Calu3 (cell line): Measurements from ENCODE around the gene DNAH9. TPM values are rescaled to one million over a fixed set of nuclear protein-coding genes. Genes with fewer than 3 reads are reported as not detected.

Source experiments
- BruUV-seq: library from RNA; stranded (reverse); fragments of 400-500 nt; replicated peaks from 2 replicates; lab custom pipeline; 2021; lab: Mats Ljungman, UMichigan
- CTCF ChIA-PET: fragments of 300-600 bp; sonication (Branson Sonifier 250); formaldehyde crosslinking; loops from one replicate; lab custom pipeline; 2022; ENCODE audit warnings: antibody characterized with exemption; lab: Charles Lee
- DNase-seq: peaks from one replicate; pipeline ENCODE4 v3.0.0; 2022
- H3K27ac Mint-ChIP-seq: one replicate; pipeline ENCODE4 v1.8.0; 2022; ENCODE audit warnings: mixed read lengths; ENCODE audit not compliant: unreplicated experiment
- H3K27me3 Mint-ChIP-seq: one replicate; pipeline ENCODE4 v1.8.0; 2022; ENCODE audit warnings: mixed read lengths; ENCODE audit not compliant: unreplicated experiment
- H3K36me3 Mint-ChIP-seq: one replicate; pipeline ENCODE4 v1.8.0; 2022; ENCODE audit warnings: mild to moderate bottlenecking, moderate library complexity, mixed read lengths; ENCODE audit not compliant: insufficient read depth, unreplicated experiment
- H3K4me1 Mint-ChIP-seq: one replicate; pipeline ENCODE4 v1.8.0; 2022; ENCODE audit warnings: mild to moderate bottlenecking, low read depth, mixed read lengths; ENCODE audit not compliant: unreplicated experiment
- H3K4me3 Mint-ChIP-seq: one replicate; pipeline ENCODE4 v1.8.0; 2022; ENCODE audit warnings: mild to moderate bottlenecking, low read depth, moderate library complexity, mixed read lengths; ENCODE audit not compliant: unreplicated experiment
- H3K9me3 Mint-ChIP-seq: one replicate; pipeline ENCODE4 v1.8.0; 2022; ENCODE audit warnings: low read depth, mixed read lengths; ENCODE audit not compliant: unreplicated experiment
- CTCF ChIP-seq: fragments of 200-600 bp; IDR thresholded peaks from one replicate; pipeline ENCODE4 v1.8.0; 2022; ENCODE audit warnings: antibody characterized with exemption; ENCODE audit not compliant: unreplicated experiment
- intact Hi-C: fragments of 100-400 bp; cut with micrococcal nuclease; formaldehyde crosslinking; loops from one replicate; pipeline ENCODE4 v1.10.0; 2022; ENCODE audit not compliant: unreplicated experiment
- total RNA-seq: library from RNA; stranded (reverse); gene quantifications from 2 replicates; pipeline ENCODE4 v1.2.3, GENCODE V29; 2022

DNAH9 gene
- total RNA-seq, 1 experiment from 2014 or later, result 0.19 TPM

- intact Hi-C loops, result loop anchor here (5.0 kb wide), 1 partner anchor 34 kb away; no protein-coding TSS in a partner anchor
- Mint-ChIP-seq H3K9me3 (no peaks in the 10 kb centered on the region), H3K27me3 (no peaks in the 10 kb centered on the region), H3K36me3 (no peaks in the 10 kb centered on the region), H3K4me1 (no peaks in the 10 kb centered on the region), H3K27ac (no peak overlapping the region), H3K4me3 (no peak overlapping the region)
- DNase-seq, result peak; percentile 23
- no TSS peak for BruUV-seq
- CTCF ChIA-PET, result interaction anchor here (1.2 kb wide), 1 partner anchor 10 kb away, joined by 3 read pairs; no protein-coding TSS in a partner anchor
- no peak for TF ChIP-seq CTCF
Measured at GRCh38 chr17:11608396-11608795, 10.1 kb downstream of the DNAH9 start.

GRCh38 chr17:11610999-11611566 is 12.8 kb downstream of the DNAH9 start:
- CTCF ChIA-PET, result no interaction called here
- no peak for TF ChIP-seq CTCF
- Mint-ChIP-seq H3K9me3 (no peaks in the 10 kb centered on the region), H3K27me3 (no peaks in the 10 kb centered on the region), H3K27ac (no peak overlapping the region), H3K4me1 (no peaks in the 10 kb centered on the region), H3K36me3 (no peaks in the 10 kb centered on the region), H3K4me3 (no peak overlapping the region)
- BruUV-seq, result no TSS peak
- intact Hi-C loops, result no loop called here
- DNase-seq, result no peak

GRCh38 chr17:11612956-11613355 is 14.7 kb downstream of the DNAH9 start:
- no peak overlapping the region for H3K27ac Mint-ChIP-seq
- H3K9me3 Mint-ChIP-seq, result no peaks in the 10 kb centered on the region
- no peak for TF ChIP-seq CTCF
- H3K4me3 Mint-ChIP-seq, result no peak overlapping the region
- no peak for DNase-seq
- BruUV-seq, result no TSS peak
- H3K27me3 Mint-ChIP-seq, result no peaks in the 10 kb centered on the region
- H3K4me1 Mint-ChIP-seq, result no peaks in the 10 kb centered on the region
- intact Hi-C loops, result no loop called here
- H3K36me3 Mint-ChIP-seq, result no peaks in the 10 kb centered on the region
- CTCF ChIA-PET, result no interaction called here

- H3K36me3 Mint-ChIP-seq, result no peaks in the 10 kb centered on the region
- DNase-seq, result peak; percentile 79
- peak overlapping the region; percentile 27 for H3K27ac Mint-ChIP-seq
- no TSS peak for BruUV-seq
- no peak overlapping the region for H3K4me3 Mint-ChIP-seq
- H3K9me3 Mint-ChIP-seq, result no peaks in the 10 kb centered on the region
- H3K4me1 Mint-ChIP-seq, result no peaks in the 10 kb centered on the region
- H3K27me3 Mint-ChIP-seq, result no peaks in the 10 kb centered on the region
- intact Hi-C loops, result no loop called here
- TF ChIP-seq CTCF, result no peak
- CTCF ChIA-PET, result interaction anchor here (1.6 to 1.7 kb wide), 2 partner anchors 20 to 25 kb away, joined by 5 to 8 read pairs; partner anchors contain the start of gene DNAH9
Measured at GRCh38 chr17:11618861-11619566, 20.7 kb downstream of the DNAH9 start.
